Measurements from ENCODE around the gene NTN1.

The NTN1 gene

GRCh38 chr17:9225305-9226101, 204.2 kb downstream of the NTN1 start:
- DNase-seq (ENCODE audit: extremely low spot score, insufficient read length, low read depth) (no peak), FAIRE-seq (no peak)

DNA sequence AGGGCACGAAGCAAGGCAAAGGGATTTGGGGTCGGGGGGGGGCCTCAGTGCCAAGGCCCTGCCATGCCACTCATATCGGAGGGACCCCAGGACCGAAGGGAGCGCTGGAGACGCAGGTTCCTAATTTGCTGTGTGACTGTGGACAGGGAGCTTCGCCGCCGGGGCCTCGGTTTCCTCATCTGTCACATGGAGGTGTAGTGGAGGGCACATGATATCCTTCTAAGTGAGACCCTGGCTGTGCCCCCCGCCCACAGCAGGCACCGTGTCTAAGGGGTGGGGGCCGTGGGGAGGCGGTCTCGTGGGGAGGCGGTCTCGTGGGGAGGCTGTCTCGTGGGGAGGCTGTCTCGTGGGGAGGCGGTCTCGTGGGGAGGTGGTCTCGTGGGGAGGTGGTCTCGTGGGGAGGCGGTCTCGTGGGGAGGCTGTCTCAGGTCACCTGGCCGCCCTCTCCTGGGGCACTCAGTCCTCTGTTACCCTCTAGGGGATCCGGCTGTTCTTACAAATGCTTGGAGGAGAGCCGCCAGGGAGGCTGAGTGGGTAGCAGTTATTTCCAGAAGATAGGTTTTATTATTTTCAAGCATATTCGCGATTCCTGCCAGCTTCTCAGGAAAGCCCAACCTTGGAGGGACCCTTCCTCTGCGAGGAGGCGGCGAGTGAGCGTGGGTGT, 205.0 kb downstream of the NTN1 start:
- FAIRE-seq (no peak), DNase-seq (ENCODE audit: extremely low spot score, insufficient read length, low read depth) (no peak)

DNA sequence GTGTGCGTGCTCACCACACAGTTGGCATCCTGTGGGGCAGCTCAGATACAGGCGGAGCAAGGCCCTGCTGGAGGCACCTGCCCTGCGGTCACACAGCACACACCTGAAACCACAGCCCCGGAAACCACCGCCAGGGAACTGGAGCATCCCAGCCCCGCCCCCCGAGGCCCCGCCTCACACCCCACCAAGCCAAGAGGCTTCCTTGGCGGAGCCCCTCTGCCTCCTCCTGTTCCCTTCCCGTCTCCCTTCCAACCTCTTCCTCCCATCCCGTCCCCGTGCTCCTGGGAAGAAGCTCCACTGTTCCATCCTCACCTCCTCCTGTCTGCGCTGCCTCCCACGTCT, 205.5 kb downstream of the NTN1 start:
- no peak for FAIRE-seq
- DNase-seq (ENCODE audit: extremely low spot score, insufficient read length, low read depth), result no peak

GRCh38 chr17:9227819-9228407, 206.6 kb downstream of the NTN1 start:
- DNase-seq (ENCODE audit: extremely low spot score, insufficient read length, low read depth), result no peak

DNA sequence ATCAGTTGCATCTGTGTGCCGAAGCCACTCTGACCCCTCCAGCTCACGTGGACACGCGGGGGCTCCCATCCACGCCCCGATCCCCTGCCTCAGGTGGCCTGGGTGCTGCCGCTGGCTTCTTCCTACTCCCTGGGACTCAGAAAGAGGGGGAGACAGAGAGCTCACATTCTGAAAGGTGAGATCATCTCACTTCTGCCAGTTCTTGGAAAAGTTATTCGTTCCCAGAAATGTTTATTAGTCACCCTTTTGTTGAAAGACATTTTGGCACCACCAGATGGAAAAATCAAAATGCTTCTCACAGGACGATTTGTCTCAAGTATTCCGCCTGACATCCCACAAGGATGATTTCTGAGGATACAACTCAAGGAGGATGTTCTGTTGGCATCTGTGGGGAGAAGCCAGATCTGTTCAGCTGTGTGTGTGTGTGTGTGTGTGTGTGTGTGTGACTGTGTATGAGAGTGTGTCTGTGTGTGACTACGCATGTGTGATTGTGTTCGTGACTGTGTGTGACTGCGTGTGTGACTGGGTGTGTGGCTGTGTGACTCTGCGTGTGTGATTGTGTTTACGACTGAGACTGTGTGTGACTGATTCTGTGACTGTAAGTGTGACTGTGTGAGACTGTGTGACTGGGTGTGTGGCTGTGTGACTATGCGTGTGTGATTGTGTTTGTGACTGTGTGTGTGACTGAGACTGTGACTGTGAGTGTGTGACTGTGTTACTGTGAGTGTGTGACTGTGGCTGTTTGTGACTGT, 207.3 kb downstream of the NTN1 start:
- DNase-seq (ENCODE audit: extremely low spot score, insufficient read length, low read depth), result no peak
- no peak for FAIRE-seq

More at GRCh38 chr17:9227819-9228407, 206.6 kb downstream of the NTN1 start:
- no peak for FAIRE-seq

DNA sequence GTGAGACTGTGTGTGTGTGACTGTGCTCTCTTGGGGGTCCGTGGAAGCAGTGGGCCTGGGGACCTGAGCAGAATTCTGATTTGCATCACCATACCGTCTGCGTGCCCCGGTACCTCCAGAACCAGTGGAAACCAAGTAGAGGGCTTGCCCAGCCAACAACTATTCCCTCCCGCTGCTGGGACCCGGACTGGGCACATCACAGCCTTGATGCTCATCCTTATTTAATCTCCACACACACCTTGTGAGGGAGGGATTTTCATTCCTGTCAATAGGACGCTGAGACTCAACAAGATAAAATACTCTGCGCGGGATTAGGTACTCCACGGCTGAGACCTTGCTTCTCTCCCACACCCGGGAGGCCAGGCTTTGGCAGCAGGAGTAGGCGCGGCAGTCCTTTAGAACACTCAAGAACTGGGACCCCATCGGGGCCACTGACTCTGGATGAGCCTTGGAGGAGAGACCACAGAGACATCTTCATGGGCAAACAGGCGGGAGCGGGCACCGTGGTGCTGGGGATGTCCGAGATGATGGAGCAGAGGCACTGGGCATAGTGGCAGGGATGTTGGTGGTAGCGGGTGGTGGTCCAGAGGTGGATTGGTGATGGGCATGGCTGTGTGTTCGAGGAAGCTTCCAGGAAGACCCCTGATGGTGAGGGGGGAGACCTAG, 208.0 kb downstream of the NTN1 start:
- FAIRE-seq, result no peak
- no peak for DNase-seq (ENCODE audit: extremely low spot score, insufficient read length, low read depth)

DNA sequence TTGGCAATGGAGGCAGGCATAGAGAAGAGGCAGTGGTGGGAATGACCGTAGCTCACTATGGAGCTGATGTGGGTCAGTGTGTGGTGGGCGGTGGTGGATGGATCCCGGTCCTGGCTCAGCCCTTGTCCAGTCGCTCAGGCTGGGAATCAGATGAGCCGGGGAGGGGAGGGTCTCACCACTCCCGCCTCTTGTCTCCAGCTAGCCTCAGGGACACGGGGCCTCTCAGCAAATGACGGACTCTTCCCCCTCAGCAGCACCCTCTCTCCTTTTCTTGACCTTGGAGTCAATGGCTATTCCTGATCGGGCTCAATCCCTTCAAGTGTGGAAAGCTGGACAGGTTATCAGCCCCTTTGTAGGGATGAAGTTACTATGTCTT, 208.5 kb downstream of the NTN1 start:
- FAIRE-seq, result no peak

DNA sequence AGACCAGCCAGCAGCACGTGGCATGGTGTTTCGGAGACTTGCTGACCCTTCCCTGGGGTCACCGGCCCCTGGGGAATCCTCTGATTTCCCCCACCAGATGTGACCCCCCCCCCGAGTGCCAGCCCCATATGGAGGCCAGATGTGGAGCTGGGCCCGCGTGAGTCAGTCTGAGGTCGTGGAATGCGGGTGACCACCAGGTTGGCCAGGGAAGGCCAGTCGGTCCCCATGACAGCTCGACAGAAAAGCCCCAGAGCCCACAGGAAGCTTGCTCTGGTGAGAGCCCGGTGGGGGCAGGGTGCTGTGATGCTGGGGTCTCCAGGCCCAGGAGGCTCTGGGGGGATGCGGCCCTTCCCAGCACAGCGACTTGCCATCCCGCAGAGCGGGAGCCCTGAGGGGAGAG, 209.0 kb downstream of the NTN1 start:
- FAIRE-seq, result no peak
- no peak for DNase-seq (ENCODE audit: extremely low spot score, insufficient read length, low read depth)

More for the DNA sequence above, 208.5 kb downstream of the NTN1 start:
- no peak for DNase-seq (ENCODE audit: extremely low spot score, insufficient read length, low read depth)

GRCh38 chr17:9230861-9231260, 209.6 kb downstream of the NTN1 start:
- FAIRE-seq (no peak), DNase-seq (ENCODE audit: extremely low spot score, insufficient read length, low read depth) (no peak)

DNA sequence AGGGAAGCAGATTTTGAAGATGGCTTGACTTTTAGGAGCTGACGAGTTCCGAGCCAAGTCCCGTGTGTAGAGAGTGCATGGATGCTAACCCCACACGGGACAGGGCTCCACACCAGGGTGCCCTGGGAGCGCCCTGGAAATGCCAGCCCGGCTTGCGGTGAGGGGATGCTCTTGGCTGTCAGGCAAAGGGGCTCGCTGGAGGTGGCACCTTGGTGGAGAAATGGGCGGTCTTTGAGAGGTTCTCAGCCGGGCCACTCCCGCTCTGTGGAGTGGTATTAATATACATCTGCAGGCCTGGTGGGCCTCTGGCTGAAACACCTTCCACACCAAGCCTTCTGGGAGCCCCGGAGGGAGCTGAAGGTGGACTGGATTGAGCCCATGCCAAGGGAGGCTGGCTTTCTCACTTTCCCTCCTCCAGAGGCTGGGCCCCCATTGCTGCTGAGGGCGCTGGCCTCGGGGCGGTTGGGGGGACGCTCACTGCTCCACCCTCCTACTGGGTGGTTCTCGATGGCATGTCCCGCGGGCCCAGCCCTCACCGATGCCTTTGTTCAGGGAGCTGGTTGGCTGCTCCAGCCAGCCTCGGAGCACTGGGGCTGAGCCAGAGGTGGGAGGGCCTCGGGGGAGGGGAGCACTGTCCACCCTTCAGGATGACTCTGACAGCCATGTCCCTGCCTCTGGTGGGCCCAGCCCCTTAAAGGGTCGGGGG, 210.3 kb downstream of the NTN1 start:
- DNase-seq (ENCODE audit: extremely low spot score, insufficient read length, low read depth) (no peak), FAIRE-seq (no peak)

DNA sequence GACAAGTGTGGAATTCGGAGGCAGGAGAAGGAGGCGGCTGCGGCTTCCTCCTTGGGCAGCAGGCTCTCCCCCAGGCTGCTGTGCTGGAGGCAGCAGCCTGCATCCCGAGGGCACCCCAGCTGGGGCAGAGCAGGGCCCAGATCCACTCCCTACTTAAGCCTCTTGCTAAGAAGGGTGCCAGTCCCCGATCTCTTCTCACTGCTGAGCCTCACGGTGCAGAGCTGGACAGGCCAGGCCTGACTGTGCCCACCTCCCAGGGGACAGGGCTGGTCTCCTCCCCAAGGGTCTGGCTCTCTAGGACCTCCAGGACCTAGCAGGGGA, 210.8 kb downstream of the NTN1 start:
- FAIRE-seq (no peak), DNase-seq (ENCODE audit: extremely low spot score, insufficient read length, low read depth) (no peak)

DNA sequence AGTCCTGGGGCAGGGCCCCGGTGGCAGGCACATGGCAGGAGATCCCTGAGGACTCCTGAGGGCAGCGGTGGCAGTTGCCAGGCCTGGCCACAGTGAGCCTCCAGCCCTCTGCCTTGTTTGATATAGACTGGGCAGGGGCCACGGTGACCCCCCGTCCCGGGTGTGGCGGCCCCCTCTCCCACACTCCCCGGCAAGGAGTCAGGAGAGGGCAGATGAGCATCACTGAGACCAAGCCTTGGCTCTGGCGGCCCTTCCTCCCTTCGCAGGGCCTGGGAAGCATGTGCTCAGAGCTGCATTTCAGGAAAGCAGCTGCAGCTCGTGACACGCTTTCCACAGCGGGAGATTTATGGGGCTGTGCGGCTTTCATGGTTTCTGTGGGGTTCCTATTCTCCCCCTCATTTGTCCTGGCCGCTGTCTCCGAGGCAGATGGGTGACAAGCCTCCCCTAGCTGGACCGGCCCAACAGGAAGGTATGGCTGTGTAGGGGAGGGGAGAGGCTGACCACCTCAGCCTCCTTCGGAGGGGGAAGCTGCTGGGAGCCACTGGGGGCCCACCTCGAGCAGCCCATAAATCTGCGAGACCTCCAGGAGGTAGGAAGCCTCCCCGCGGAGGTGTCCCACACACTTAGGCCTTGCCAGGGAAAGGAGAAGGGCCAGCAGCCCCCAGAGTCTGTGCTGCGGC, 211.4 kb downstream of the NTN1 start:
- FAIRE-seq, result no peak

DNA sequence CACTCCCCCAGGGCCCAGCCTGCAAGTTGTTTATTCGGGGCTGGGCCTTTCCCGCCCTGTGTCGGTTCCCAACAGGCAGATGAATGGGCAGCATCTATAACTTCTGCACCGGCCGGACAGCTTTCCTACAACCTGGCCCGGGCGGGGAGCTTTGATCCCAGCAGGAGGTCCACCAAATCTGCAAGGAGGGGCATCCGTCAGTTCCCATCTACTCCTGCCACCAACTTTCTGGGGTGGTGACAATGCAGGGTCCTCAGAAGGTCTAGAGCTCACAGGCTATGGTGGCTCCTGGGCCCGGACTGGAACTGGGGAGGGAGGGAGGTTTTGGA, 211.9 kb downstream of the NTN1 start:
- no peak for FAIRE-seq
- no peak for DNase-seq (ENCODE audit: extremely low spot score, insufficient read length, low read depth)

More for the DNA sequence above, 211.4 kb downstream of the NTN1 start:
- no peak for DNase-seq (ENCODE audit: extremely low spot score, insufficient read length, low read depth)

DNA sequence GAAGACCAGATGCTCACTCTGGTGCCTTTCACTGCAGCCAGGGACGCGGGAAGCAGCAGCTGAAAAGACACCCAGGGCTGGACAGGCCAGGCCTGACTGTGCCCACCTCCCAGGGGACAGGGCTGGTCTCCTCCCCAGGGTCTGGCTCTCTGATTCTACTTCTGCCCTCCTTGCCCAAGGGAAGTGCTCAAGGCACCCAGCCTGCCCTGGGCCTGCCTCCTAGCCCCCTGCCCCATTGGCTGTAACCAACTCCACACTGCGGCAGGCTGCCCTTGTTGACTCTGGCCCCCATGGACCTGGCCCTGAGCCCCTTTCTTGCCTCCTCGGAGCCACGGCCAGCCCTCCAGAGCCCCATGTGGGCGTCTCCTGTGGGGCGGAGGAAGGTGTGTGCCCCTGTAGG, 212.5 kb downstream of the NTN1 start:
- no peak for DNase-seq (ENCODE audit: extremely low spot score, insufficient read length, low read depth)
- no peak for FAIRE-seq

DNA sequence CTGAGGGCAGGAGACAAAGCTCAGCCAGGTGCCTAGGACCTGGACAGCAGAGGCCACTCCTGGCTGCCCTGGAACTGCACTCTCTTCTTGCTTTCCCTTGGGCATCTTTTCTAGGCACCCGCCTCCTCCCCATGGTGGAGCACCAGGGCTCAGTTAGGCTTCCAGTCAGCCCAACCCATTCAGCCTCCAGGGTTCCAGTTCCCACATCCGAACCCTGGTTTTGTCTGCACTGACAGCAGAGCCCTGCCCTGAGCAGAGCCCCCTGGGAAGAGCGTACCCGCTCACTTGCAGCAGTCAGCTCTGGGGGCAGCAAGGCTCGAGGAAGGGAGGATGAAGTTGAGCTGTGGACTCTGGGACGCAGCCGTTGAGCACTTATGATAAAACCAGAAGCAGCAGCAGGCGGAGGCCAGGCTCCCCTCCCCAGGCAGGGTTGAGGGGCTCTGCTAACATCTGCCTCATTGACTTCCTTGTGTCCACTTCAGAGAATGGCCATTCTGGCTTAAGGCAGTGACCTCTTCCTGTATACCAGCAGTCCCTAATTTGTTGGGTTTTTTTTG, 213.2 kb downstream of the NTN1 start:
- DNase-seq (ENCODE audit: extremely low spot score, insufficient read length, low read depth), result no peak
- no peak for FAIRE-seq

GRCh38 chr17:9235346-9235745, 214.0 kb downstream of the NTN1 start:
- no peak for DNase-seq (ENCODE audit: extremely low spot score, insufficient read length, low read depth)
- FAIRE-seq, result no peak

DNA sequence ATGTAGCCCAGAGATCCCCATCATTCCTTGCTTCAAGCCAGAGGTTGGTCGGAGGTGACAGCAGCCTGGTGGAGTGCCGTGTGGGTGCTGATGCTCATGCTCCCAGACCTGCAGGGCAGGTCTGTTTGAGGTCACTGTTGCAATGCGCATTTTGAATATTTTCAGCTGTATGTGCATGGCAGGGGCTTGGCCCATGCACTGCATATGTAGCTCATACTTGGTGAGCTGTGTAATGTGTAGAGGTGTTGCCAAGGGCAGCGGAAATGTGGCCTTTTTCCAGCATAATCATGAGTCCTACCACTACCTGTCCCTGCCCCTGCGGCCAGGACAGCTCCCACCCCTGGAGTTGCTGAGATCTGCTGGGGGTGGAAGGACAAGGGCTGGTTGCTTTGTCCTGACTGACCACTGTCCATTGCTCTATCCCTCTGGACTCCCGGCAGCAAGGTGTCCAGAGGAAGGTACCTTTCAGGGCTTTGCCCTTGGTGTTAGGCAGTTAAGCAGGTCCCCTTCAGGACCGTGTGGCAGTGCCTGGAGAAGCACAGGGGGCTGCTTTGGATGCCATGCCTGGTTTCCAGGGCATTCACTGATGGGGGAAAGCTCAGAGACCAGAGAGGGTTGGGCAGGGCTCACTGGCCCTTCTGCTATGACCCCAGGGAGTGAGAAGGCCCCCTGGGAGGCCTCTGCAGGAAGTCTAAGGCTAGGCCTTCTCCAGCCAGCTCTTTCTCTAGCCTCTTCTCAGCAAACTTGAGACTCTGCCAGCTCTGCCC, 215.2 kb downstream of the NTN1 start:
- FAIRE-seq, result no peak
- no peak for DNase-seq (ENCODE audit: extremely low spot score, insufficient read length, low read depth)

GRCh38 chr17:9237053-9237410, 215.7 kb downstream of the NTN1 start:
- FAIRE-seq, result no peak
- DNase-seq (ENCODE audit: extremely low spot score, insufficient read length, low read depth), result no peak
